ENCODE data around the gene RRAS.

Gene RRAS

GRCh38 chr19:49588365-49589122 is 51.4 kb downstream of the RRAS start:
- TF ChIP-seq CTCF (conservative IDR thresholded peaks at IDR 0.05; ENCODE audit: control insufficient read depth, insufficient read depth, low read depth, low read length), result no peak
- no peak overlapping the region for H3K4me3 ChIP-seq (ENCODE audit: control insufficient read depth, low read depth, low read length)
- no peak for DNase-seq (ENCODE audit: low read depth)

GRCh38 chr19:49587227-49587626 is 52.7 kb downstream of the RRAS start:
- no peak overlapping the region for H3K4me3 ChIP-seq (ENCODE audit: control insufficient read depth, low read depth, low read length)
- no peak for DNase-seq (ENCODE audit: low read depth)
- no peak for TF ChIP-seq CTCF (conservative IDR thresholded peaks at IDR 0.05; ENCODE audit: control insufficient read depth, insufficient read depth, low read depth, low read length)

All from fibroblast of mammary gland (primary cell).